HCEC 1CT (cell line): ENCODE data around the gene SH3BP2.

ENCODE experiments used
- DNase-seq: peaks from one replicate; pipeline ENCODE4 v3.0.0-alpha.2; 2017

The SH3BP2 gene

GRCh38 chr4:2791518-2792395, 1.1 kb upstream of the SH3BP2 start:
- DNase-seq, result no peak

- DNase-seq, result no peak
Observed at GRCh38 chr4:2792396-2792710, 532 bp upstream of the SH3BP2 start.

- DNase-seq, result peak; percentile 41
Observed at GRCh38 chr4:2793586-2794485, 951 bp downstream of the SH3BP2 start.

DNA sequence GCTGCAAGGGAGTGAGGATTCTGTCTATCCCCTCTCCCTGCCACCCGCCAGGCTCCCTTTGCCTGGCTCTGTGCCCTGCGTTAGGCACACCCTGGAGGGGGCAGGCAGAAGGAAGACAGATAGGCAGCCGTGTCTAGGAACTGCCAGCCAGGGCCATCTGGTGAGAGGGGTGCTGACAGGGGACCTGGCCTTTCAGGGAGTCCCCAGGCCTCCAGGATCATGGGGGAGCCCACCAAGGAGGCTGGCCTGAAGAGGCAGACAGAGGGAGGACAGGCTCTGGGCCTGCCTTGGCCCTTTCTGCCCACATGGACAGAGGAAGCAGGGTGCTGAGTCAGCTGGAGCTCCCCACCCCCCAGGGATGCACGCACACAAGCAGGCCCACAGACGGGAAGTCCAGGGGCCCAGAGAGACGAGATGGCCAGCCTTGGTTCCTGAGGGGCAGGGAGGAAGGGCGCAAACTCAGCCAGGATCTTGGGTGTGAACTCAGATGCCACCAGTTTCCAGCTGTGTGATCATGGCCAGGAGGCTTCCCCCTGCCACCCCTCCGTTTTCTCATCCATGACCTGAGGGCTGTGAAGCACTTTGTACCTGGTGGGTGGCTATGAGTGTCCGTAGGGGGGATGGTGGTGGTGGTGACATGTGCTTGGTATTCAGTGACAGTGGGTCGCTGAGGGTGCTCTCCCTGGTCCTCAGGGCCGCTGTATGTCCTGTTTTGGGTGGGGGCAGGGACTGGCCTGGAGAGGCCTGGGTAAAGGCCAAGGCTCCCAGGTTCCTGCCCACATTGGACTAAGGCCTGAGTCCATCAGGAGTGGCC, 1.8 kb downstream of the SH3BP2 start:
- DNase-seq, result peak; percentile 66

GRCh38 chr4:2795300-2795892, 2.5 kb downstream of the SH3BP2 start:
- DNase-seq, result no peak

GRCh38 chr4:2795893-2796848, 3.3 kb downstream of the SH3BP2 start:
- no peak for DNase-seq

- DNase-seq, result no peak
Observed at GRCh38 chr4:2796849-2797544, 4.1 kb downstream of the SH3BP2 start.

DNA sequence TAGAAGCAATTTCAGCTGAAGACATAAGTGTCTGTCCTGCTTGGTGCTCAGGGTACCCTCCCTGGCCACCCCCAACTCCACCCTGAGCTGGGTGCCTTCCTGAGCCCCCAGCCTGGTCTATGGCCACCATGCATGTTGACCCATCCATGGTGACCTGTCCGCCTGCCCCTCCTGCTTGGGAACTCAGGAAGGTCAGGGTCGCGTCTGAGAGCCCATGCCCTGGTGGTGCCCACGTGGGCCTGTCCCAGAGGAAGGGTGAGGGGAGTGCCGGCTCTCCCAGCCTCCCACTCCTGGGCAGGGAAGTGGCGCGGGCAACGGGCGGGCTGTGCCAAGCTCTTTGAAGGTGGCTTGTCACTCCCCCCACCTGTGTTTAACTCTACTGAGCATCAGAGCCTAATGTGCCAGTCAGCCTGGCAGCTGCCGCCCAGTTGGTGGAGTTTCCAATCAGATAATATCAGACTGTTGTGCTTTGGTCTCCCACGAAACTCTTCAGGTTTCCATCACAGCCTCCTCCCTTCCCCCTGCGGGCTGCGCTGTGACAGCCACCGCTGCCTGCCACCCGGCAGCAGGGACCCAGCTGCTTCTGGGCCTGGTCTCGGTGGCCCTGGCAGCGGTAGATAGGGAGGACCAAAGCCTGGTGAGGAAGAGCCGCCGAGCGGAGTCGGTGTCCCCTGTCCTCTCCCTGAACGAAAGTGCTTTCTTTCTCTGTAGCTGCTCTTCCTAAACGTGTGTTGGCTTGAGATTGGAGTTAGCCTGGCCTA, 4.8 kb downstream of the SH3BP2 start:
- no peak for DNase-seq

DNA sequence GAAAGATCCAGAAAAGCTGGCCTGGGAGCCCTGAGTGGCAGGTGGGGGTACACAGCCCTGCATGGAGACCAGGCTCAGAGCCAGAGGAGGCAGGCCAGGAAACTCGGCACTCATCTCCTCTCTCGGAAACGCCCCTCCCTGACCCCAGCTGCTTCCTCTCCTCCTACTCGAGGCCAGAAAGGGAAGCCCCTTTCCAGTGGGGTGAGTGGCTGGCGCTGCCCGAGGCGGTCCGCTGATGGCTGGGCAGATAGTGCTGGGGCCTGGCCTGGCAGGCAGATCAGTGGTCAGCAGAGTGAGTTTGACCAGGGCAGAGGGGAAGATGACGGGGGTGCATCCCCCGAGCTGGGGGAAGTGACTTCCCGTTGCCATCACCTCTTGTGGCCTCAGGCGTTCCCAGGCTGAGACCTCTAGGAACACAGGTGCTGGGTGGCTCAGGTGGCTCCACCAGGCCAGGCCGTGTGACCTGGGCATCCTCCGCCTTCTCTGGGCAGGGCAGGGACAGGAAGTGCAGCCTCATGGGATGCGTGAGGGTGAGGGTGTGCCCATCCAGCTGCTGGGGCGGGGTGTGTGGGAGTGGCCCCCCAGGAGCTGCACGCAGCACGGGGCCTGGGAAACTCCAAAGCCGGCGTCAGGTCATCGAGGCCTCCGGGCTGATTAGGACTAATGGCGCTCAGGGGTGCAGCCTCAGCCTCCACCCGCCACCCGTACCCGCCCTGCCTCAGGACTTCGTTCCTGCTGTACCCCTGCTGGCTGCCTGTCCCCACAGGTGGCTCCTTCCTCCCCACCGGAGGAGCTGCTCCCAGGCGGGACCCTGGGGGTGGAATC, 5.7 kb downstream of the SH3BP2 start:
- DNase-seq, result no peak

DNA sequence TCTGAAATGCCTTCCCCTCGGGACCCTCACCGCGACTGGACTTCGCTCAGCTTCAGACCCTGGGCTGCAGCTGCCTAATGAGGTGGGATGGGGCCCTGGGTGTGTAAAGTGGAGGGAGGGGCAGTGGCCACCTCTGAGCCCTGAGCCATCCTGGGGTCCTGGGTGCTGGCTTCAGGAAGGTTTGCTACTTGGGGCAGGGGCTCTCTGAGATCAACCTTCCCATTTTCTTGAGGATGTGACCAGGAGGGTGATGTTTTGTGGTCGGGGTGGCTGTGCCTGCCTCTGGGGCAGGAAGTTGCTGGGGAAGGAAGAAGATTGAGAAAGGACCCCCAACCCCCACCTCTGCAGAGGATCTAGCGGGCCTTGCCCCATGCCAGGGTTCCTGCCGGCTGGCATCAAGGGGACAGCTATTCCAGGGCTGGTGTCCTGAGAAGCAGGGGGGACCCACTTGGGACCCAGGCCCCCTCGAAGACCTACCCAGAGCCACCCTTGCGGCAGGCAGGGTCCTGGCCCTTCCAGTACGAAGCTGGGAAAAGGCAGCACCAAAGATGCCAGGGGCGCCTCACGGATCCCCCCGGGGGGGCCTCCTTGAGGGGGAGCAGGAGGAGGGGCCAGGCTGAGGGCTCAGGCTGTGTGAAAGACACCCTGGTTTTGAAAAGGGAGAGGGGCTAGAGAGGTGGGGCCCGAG, 6.5 kb downstream of the SH3BP2 start:
- DNase-seq, result no peak

DNA sequence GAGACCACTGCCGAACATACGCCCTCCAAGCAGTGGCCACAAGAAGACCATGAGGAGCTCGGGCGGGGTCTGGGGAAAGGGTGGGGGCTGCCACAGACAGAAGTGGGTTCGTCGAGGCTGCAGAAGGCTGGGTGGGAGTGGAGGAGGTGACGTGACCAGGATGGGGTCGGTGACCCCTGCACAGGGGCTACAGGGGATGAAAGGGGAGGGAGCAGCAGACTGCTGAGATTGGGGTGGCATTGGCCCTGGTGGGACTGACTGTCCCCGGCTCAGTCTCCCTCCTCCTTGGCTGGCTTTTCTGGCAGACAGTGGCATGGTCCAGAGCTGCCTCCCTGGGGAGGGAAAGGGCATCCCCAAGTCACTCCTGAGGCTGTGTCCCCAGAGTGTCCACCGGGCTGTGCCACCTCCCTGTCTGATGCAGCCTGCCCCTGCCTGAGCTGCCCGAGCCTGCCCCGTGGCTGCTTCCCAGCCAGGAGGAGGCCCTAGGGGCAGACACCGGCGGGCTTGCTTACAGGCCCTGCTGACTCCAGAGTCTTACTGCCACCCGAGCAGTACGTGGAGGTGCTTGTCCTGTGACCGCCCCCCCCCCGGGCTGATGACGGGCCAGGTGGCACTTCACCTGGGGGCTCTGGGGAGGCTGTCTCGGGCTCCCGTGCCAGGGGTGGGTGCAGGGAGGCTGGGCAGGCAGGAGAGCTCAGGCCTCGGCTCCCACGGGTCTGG, 7.2 kb downstream of the SH3BP2 start:
- no peak for DNase-seq

GRCh38 chr4:2800691-2801596, 8.1 kb downstream of the SH3BP2 start:
- DNase-seq, result peak; percentile 4

DNA sequence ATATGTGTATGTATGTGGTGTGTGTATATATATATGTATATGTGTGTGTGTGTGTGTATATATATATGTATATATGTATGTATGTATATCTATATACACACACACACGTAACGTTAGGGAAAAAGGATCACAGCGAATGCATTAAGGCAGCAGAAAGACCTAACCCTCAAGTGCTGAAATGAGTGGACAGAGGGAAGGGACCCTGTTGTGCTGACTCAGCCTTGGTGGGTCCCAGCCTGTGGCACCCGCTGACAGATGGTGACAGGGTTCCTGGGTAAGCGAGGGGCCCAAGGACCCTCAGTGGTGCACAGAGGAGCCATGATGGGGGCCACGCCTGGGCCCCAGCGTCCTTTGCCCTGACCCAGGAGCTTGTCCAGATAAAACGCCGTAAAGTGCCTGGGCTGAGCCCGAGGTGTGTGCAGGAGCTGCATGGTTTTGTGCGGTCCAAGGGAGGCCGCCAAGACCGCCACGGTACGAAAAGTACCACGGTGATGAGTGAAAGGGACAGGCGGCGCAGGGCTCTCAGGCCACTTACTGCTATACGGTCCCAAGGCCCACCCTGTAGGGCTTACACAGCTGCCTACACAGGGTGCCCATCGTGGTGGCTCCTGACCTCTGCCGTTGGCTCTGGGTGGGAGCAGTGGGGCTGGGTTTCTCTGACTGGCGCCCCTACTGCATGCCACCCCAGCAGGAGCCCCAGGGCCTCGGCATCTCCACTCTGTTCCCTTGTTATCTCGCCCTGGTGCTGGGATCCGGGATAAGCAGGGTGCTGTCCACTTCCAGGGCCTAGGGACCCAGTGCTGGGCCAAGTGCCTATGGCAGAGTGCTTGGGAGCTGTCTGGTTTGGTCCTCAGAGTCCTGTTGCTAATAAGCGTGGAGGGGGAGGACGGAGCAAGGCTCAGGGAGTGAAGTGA, 10.0 kb downstream of the SH3BP2 start:
- no peak for DNase-seq

DNA sequence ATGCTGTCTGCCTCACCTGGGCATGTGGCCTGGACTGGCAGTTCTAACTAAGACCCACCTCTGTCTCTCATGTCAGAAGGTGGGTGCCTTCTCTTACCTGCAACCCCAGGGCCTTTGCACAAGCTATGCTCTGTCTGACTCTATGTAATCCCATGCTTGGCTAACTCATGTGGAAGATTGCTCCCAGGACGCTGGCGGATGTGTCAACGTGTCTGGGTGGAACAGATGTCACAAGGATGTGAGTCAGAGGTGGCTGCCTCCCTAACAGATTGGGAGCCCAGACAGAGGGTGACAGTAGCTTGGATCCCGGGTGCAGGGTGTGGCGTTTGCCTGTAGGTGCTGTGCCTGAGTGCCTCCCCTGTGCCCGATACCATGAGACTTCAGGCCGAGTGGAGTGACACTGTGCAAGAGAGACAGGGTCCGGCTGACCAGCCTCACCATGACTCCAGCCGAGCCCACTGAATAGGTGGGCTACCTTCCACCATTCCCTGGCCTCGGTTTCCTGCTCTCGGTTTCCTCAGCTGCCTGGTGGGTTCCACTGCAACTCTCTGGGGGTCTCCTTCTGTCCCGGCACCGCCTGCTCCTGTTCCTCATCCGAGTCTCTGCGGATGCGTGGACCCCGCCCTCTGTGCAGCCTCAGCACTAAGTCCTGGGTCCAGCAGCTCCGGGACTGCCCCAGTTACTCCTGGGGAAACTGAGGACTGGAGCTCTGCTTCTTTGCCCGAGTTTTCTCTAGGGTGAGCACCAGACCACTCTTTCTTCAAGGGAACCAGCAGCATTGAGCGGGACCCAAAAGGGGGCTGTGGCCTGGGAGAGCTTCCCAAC, 11.0 kb downstream of the SH3BP2 start:
- no peak for DNase-seq
